Activated CD4-positive, alpha-beta T cell treated with anti-CD3 and anti-CD28 coated beads, Interleukin-2, amount 50 U/mL, for 24 hours (primary cell): ENCODE data around the gene KRTAP5-10.
"Not testable (repeated sequence)": the region's sequence is repeated elsewhere in the genome, so short reads cannot be mapped to it uniquely, and the experiment has no call there.

Experiments used
- DNase-seq, 2 donors: peaks; one replicate each; pipeline ENCODE4 v3.0.0-alpha.2; 2020; ENCODE audit warnings: low read depth in 1 of 2, low spot score in 1 of 2

KRTAP5-10 gene

DNA sequence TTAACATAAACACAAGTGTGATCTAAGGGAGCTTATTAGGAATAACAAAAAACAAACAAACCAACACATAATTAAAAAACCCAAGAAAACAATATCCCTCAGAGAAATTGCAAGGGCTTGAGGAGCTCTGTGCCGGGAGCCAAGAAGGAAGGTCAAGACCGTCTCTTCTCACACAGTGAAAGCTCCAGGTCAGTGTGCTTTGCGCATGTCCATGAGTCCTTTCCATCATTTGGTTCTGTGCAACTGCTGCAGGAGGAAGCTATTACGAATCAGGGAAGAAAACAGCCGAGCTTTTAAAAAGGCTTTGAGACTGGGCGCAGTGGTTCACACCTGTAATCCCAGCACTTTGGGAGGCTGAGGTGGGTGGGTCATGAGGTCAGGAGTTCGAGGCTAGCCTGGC lies 23.0 kb upstream of the KRTAP5-10 start:
- DNase-seq, result no peak

DNA sequence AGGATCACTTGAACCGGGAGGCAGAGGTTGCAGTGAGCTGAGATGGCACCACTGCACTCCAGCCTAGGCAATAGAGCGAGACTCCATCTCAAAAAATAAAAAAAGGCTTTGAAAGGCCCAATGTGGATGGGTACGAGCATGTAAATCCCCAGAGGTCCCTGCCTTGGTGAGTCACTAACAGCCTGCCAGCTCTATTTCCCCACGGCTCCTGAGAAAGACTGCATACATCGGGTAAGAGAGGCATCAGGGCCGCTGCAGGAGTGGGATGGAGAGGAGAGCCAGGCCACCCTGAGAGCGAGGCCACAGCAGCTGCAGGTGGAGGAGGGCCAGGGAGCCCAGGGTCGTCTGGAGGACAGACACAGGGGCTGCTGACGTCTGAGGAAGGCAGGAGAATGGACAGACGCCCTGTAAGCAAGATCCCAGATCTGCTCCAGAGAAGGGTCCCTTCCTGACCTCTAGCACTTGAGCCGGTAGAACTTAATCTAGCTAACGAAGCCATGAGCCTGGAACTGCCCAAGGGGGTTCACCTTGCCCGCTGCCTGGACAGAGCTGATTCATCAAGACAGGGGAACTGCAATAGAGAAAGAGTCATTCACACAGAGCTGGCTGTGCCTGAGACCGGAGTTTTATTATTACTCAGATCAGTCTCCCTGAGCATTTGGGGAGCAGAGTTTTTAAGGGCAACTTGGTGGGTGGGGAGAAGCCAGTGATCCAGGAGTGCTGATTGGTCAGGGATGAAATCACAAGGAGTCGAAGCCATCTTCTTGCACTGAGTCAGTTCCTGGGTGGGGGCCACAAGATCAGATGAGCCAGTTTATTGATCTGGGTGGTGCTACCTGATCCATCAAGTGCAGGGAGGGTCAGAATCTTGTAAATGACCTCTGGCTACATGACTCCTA lies 22.2 kb upstream of the KRTAP5-10 start:
- no peak for DNase-seq

DNA sequence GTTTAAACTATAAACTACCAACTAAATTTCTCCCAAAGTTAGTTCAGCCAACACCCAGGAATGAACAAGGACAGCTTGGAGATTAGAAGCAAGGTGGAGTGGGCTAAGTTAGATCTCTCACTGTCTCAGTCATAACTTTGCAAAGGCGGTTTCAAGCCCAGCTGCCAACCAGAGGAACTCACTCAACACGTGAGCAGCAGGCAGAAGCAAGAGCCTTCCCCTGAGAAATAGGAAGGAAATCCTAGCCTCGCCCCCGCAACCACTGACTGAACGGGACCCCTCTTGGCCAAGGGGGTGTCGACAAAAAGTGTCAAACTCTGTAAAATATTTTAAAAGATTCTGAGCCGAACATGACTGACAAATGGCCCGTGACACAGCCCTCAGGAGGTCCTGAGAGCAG lies 21.5 kb upstream of the KRTAP5-10 start:
- no peak for DNase-seq

DNA sequence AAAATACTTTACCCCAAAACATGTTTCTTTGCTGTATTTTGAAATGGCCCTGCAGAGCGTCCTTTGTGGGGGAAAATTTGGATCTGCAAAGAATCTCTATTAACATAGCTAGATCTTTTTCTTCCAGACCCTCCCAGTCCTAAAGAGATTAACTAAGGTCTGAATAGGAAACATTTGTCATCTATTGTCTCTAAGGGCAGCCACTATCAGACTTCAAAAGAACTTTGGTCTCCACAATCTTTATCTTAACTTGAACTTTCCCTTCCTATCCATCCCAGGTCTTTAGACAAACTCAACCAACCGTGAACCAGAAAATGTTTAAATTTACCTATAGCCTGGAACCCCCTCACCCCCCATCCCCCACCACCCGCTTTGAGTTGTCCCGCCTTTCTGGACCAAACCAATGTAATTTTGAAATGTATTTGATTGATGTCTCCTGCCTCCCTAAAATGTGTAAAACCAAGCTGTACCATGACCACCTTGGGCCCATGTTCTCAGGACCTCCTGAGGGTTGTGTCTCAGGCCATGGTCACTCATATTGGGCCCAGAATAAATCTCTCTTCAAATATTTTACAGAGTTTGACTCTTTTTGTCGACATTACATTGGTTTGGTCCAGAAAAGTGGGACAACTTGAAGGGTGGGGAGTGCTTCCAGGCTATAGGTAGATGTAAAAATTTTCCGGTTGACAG lies 20.7 kb upstream of the KRTAP5-10 start:
- no peak for DNase-seq

DNA sequence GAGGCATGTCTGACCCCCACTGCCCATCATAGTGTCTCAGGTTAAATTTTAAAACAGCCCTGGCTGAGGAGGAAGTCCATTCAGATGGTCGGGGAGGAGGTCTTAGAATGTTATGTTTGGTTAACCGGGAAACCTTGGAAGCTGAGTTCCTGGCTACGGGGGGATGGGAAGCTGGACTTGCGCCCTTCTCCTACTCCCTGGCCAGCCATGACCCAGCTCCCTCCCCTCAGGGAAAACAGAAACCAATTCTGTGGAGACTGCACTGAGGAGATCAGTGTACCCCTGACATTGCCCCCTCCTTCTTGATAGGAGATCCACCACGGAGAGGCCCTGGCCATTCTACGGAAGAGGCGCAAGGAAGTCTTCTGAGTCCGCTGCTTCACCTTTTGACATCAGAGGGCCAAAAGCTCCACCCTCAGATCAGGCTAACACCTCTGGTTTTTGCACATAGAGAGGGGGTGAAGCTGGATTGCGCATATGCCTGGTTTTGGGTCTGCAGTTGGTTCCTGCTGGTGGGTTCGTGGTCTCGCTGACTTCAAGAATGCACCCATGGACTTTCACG lies 19.9 kb upstream of the KRTAP5-10 start:
- no peak for DNase-seq

DNA sequence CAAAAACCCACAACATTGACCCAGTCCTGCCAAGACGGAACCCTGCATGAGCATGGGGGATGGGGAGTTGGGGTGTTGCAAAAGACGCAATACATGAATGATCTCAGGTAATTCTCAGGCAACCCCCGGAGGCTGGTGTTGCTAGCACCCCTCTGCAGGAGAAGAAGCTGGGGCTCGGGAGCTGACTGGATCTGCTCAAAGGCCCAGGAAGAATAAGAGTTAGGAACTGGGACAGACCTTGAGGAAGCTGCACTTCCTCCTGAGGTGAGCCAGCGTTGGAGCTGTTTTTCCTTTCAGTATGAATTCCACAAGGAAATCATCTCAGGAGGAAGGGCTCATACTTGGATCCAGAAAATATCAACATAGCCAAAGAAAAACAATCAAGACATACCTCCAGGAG lies 17.2 kb upstream of the KRTAP5-10 start, which contains the start of gene KRTAP5-9:
TSS of gene KRTAP5-9 (plus strand) at position 301 of the 400 bp plus-strand sequence. CDS start 238 bp downstream, outside the sequence.
- no peak for DNase-seq

DNA sequence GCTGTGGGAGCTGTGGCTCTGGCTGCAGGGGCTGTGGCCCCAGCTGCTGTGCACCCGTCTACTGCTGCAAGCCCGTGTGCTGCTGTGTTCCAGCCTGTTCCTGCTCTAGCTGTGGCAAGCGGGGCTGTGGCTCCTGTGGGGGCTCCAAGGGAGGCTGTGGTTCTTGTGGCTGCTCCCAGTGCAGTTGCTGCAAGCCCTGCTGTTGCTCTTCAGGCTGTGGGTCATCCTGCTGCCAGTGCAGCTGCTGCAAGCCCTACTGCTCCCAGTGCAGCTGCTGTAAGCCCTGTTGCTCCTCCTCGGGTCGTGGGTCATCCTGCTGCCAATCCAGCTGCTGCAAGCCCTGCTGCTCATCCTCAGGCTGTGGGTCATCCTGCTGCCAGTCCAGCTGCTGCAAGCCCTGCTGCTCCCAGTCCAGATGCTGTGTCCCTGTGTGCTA lies 16.6 kb upstream of the KRTAP5-10 start:
- DNase-seq, result no peak

DNA sequence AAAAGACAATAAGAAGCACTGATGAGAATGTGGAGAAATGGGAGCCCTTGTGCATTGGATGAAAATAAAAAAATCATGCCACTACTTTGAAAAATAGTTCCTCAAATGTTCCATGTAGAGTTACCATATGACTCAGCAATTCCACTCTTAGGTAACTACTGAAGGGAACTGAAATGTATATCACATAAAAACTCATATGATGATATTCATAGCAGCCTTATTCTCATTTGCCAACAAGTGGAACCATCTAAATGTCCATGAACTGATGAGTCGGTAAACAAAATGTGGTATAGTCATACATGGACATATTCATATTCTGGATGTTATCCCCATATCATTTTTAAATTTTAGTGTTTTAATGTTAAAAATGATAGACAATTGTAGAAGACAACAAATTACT lies 13.7 kb upstream of the KRTAP5-10 start:
- DNase-seq, result no peak

DNA sequence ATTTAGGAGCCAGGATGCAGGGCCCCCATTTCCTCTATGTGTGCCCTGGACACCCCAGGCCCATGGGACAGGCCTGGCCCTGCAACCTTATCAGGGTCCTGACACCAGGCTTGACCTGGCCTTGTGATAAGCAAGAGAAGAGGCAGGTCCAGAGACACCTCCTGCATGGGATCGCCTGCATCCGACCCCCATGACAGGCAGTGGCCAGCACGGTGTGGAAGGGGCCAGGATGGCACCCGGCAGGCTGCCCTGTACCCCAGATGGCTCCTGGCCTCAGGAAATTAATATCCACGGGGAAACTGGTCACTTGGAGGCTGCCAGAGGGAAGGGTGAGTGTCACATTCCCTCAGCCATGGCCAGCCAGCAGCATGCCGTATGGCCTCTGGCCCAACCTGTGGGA lies 10.4 kb upstream of the KRTAP5-10 start:
- DNase-seq, result no peak

DNA sequence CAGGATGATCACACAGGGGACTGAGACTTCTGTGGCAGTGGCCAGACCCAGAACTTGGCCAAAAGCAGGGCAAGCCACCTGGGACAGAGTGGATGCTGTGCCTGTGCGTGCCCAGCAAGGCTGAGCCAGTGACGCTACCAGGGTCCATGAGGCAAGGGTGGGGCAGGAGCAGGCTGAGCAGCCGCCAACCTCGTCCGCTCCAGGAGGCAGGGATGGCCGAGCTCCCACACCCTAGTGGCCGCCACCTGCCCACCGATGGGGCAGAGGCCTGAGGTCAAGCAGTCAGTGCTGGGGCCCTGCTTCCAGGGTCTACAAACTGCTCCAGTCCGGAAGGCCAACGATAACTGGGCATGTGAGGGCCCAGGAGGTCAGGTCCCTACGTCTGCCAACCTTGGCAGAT lies 9.9 kb upstream of the KRTAP5-10 start:
- no peak for DNase-seq

DNA sequence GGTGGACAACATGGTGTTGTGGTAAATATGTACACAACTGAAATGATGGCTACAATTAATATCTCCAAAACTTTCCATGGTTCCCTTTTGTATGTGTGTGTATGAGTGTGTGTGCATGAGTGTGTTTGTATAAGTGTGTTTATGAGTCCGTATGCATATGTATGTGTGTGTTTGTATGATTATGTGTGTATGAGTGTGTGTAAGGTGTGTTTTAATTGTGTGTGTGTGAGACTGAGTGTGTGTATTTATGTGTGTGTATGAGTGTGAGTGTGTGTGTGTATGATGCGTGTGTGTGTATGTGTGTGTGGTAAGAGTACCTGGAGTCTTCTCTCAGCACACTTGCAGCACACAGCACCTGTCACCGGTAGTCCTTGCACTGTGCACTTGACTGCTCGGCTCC lies 9.3 kb upstream of the KRTAP5-10 start:
- DNase-seq, result no peak

DNA sequence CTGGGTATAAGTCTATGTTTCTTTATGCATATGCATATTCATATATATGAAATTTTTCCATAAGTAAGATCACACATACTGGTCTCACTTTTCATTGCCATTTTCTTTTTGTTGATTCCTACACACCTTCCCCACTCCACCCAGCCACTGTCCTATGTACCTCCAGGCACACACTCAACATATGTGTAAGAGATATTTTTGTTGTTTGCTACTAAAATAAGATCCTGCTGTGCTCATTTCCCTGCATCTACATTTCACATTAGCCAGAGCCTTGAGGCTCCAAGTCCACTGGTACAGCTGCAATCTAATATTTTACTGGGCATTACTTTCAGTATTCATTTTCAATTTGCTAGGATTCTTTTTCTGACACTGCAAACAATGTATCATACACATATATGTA lies 8.1 kb upstream of the KRTAP5-10 start:
- no peak for DNase-seq

DNA sequence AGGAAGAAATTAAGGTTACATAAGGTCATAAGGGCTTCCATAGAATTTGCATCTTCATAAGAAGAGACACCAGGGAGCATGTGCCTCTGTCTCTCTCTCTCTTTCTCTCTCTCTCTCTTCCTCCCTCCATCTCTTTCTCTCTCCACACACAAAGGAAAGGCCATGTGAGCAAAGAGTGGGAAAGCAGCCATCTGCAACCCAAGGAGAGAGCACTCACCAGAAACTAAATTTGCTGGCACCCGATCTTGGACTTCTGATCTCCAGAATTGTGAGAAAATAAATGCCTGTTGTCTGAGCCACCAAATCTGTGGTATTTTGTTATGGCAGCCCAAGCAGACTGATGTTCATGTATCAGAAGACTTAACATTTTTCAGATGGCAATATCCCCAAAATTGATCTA lies 6.4 kb upstream of the KRTAP5-10 start:
- DNase-seq, result no peak

DNA sequence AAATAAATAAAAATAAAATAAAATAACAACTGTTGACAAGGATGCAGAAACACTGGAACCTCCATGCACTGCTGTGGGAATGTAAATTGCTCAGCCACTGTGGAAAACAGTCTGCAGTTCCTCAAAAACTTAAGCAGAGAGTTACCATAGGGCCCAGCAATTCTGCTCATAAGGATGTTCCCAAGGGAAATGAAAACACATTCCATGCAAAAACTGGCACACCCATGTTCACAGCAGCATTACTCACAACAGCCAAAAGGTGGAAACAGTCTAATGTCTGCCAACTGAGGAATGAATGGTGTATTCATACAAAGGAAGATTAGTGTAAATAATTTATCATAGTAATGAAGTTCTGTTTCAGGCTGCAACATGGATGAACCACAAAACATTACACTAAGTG lies 3.2 kb upstream of the KRTAP5-10 start:
- DNase-seq, result no peak

DNA sequence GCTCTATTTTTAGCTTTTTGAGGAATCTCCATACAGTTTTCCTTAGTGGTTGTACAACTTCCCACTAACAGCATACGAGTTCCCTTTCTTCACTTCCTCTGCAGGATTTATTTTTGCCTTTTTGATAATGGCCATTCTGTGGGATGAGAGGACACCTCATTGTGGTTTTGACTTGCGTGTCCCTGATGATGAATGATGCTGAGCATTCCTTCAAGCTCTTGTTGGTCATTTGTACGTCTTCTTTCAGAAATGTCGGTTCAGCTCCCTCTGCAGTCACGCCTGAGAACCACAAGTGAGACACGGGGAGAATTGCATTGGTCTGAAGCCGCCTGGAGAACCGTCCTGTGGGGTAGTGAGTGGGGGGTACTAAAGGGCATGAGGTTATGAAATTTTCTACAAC lies 2.0 kb upstream of the KRTAP5-10 start:
- DNase-seq, result peak in 1 of 2 donors; percentile 4

DNA sequence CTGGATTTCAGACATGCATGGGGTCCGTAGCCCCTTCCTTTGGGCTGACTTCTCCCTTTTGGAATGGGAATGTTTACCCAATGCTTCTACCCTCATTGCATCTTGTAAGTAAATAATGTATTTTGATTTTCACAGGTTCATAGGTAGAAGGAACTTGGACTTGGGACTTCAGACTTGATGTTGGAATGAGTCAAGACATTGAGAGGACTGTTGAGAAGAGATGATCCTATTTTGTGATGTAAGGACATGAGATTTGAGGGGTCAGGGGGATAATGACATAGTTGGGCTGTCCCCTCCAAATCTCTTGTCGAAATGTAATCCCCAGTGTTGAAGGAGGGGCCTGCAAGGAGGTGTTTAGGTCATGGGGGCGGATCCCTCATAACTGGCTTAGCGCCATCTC lies 933 bp upstream of the KRTAP5-10 start:
- DNase-seq, result no peak

DNA sequence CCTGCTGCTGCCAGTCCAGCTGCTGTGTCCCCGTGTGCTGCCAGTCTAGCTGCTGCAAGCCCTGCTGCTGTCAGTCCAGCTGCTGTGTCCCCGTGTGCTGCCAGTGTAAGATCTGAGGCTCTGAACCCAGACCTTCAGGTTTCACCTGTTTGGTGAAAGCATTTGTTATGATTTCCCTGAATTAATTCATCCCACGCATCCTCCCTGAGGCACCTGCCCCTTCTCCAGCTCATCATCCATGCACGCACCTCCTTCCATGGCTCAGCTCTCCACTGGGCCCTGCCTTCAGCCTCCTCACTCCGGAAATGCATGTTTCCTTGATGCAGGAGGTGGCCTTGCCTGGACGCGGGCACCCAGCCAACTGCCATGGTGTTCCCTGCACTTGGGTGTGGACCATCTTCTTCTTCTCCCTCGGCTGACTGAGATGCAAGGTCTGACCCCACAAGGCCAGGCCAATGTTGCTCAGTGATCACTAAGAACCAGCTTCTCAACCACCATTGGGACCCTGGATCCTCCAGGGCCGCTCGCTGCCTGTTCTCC lies 788 bp downstream of the KRTAP5-10 start:
- no peak for DNase-seq

DNA sequence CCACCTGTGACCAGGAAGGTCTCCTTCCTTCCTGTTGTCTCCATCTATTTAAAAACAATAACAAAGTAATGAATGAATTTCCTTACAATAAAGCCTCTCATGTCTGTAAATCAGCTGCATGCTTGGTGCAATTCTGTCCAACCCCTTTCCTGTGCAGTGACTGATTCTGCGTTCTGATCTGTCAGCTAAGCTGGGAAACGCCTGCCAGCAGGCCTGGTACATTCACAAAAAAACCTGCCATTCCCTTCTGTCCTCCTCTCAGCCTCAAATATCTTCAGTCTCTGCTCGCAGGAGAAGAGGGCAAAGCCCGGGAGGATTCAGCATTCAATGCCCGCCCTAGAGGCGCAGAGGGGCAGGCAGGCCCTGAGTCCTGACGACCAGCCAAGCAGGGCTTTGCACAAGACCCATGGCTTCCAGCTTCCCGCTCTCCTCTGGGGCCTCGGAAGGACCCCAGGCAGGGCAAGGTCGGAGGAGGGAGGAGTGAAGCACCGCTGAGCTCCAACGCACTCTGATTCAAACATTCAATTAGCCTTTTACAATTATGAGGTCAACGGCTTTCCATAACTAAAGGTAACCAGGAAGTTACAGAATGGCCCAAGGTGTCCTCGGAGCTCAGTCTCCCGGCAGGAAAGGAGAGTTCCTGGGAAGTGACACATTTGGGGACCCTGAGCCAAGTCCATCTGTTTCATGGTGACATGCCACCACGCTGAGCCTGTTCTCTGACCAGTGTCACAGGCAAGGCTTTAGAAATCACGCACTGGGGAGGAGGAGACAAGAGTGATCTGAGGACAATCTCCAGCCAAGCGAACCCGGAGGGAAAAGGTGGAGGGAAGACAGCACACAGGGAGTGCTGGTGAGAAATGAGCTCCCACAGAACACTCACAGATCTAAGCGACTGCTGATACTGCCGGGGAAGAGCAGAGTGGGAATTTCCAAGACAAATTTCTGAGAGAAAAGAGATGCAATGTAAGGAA lies 1.6 kb downstream of the KRTAP5-10 start:
- not testable (repeated sequence) for DNase-seq

DNA sequence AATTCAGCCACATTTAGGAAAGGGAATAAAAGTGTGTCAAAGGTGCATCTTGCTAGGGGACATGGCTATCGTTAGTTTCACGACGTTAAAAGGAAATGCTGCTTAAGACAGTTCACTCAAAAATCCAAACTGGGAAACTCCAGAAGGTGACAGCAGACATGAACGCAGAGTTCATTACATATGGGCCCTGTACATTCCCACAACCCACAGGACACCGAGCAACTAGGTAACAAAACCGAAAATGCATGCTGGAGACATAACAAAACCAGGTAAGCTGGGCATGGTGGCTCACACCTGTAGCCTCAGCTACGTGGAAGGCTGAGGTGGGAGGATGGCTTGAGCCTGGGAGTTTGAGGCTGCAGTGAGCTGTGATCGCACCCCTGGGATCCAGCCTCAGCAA lies 2.3 kb downstream of the KRTAP5-10 start:
- not testable (repeated sequence) for DNase-seq

DNA sequence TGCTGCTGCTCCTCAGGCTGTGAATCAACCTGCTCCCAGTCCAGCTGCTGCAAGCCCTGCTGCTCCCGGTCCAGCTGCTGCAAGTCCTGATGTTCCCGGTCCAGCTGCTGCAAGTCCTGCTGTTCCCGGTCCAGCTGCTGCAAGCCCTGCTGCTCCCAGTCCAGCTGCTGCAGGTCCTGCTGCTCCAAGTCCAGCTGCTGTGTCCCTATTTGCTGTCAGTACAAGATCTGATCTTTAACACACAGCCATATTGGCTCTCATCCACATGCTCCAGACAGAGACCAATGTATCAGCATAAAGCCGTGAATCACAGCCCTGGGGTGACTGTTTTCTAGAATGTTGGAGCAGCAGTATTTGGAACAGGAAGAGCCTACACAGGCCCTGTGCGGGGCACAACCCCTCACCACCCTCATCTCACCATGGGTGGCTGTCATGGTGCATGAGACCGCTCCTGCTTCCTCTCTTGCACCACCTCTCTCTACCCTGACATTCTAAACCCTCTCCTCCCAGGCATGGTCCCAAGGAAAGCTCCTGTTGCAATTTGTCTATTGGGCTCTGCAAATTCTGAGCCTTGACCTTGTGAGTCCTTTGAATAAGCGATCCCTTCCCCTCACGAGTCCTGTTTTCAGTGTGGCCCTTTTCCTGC lies 3.5 kb downstream of the KRTAP5-10 start:
- DNase-seq, result no peak
